Mesenchymal stem cell (in vitro differentiated cells and primary cell): ENCODE data around the gene ARID5B.
A peak's percentile ranks its signal among the peaks of the same experiment; 100 is the strongest.
"Not testable (repeated sequence)": the region's sequence is repeated elsewhere in the genome, so short reads cannot be mapped to it uniquely, and the experiment has no call there.

Experiments used
- DNase-seq: peaks from one replicate; pipeline ENCODE4 v3.0.0-alpha.2; 2013
- H2AFZ ChIP-seq: one replicate; pipeline ENCODE4 v1.6.1; 2013; ENCODE audit warnings: low read depth, mild to moderate bottlenecking, control low read depth, inconsistent platforms, low read length, moderate library complexity
- H2AK5ac ChIP-seq: 2 replicates; pipeline ENCODE4 v1.6.1; 2013; ENCODE audit warnings: low read length, moderate library complexity, mild to moderate bottlenecking, inconsistent platforms; ENCODE audit not compliant: severe bottlenecking
- H2BK120ac ChIP-seq: one replicate; pipeline ENCODE4 v1.6.1; 2013; ENCODE audit warnings: low read depth, mild to moderate bottlenecking, inconsistent platforms, low read length, moderate library complexity
- H2BK12ac ChIP-seq, 2 experiments: one replicate each; pipeline ENCODE4 v1.6.1; 2013; ENCODE audit warnings: inconsistent platforms in 2 of 2, low read length in 2 of 2, mild to moderate bottlenecking in 2 of 2, moderate library complexity in 2 of 2, control low read depth in 1 of 2
- H2BK15ac ChIP-seq: one replicate; pipeline ENCODE4 v1.6.1; 2013; ENCODE audit warnings: mild to moderate bottlenecking, low read depth, inconsistent platforms; ENCODE audit not compliant: poor library complexity, severe bottlenecking
- H2BK5ac ChIP-seq: 2 replicates; pipeline ENCODE4 v1.6.1; 2013; ENCODE audit warnings: low read depth, mild to moderate bottlenecking, low read length, control low read depth, inconsistent platforms; ENCODE audit not compliant: poor library complexity, severe bottlenecking
- H3K14ac ChIP-seq, 2 experiments: one replicate each; pipeline ENCODE4 v1.6.1; 2013; ENCODE audit warnings: inconsistent platforms in 2 of 2, low read length in 2 of 2, control low read depth in 1 of 2, mild to moderate bottlenecking in 1 of 2, moderate library complexity in 1 of 2
- H3K18ac ChIP-seq, 2 experiments: one replicate each; pipeline ENCODE4 v1.6.1; 2013; ENCODE audit warnings: inconsistent platforms in 2 of 2, low read length in 2 of 2, control low read depth in 1 of 2, low read depth in 1 of 2, mild to moderate bottlenecking in 1 of 2
- H3K23ac ChIP-seq, 2 experiments: one replicate each; pipeline ENCODE4 v1.6.1; 2013; ENCODE audit warnings: inconsistent platforms in 2 of 2, low read length in 2 of 2, mild to moderate bottlenecking in 2 of 2, moderate library complexity in 2 of 2, control low read depth in 1 of 2
- H3K27ac ChIP-seq: 2 replicates; pipeline ENCODE4 v1.5.1; 2013; ENCODE audit warnings: mild to moderate bottlenecking, moderate library complexity, low read length, control low read depth, inconsistent platforms; ENCODE audit not compliant: poor library complexity, severe bottlenecking
- H3K27me3 ChIP-seq, 2 experiments: 2 replicates each; pipeline versions ENCODE4 v1.6.1 to v1.7.0; 2013; ENCODE audit warnings: low read length in 2 of 2, mild to moderate bottlenecking in 2 of 2, moderate library complexity in 2 of 2, control low read depth in 1 of 2, inconsistent platforms in 1 of 2; ENCODE audit not compliant: control insufficient read depth in 1 of 2, insufficient read depth in 1 of 2
- H3K36me3 ChIP-seq, 2 experiments: 2 replicates each; pipeline versions ENCODE4 v1.6.1 to v1.7.0; 2013; ENCODE audit warnings: low read length in 2 of 2, control low read depth in 1 of 2, inconsistent platforms in 1 of 2, low read depth in 1 of 2, mild to moderate bottlenecking in 1 of 2; ENCODE audit not compliant: insufficient read depth in 2 of 2, control insufficient read depth in 1 of 2
- H3K4ac ChIP-seq, 2 experiments: one replicate each; pipeline ENCODE4 v1.6.1; 2013; ENCODE audit warnings: inconsistent platforms in 2 of 2, low read length in 2 of 2, mild to moderate bottlenecking in 2 of 2, moderate library complexity in 2 of 2, control low read depth in 1 of 2, low read depth in 1 of 2
- H3K4me1 ChIP-seq: 2 replicates; pipeline ENCODE4 v1.6.1; 2013; ENCODE audit warnings: low read depth, low read length, control low read depth; ENCODE audit not compliant: control insufficient read depth, insufficient read depth
- H3K4me2 ChIP-seq: 2 replicates; pipeline ENCODE4 v1.6.1; 2013; ENCODE audit warnings: low read length, mild to moderate bottlenecking, inconsistent platforms; ENCODE audit not compliant: poor library complexity, severe bottlenecking
- H3K4me3 ChIP-seq, 2 experiments: 2 replicates each; pipeline versions ENCODE4 v1.5.1 to v1.7.0; 2013; ENCODE audit warnings: low read length in 2 of 2, mild to moderate bottlenecking in 2 of 2, control low read depth in 1 of 2, low read depth in 1 of 2; ENCODE audit not compliant: insufficient read depth in 1 of 2
- H3K79me1 ChIP-seq: replicated peaks from 2 replicates; pipeline ENCODE4 v1.6.1; 2013; ENCODE audit warnings: mild to moderate bottlenecking, control low read depth, low read length, inconsistent platforms; ENCODE audit not compliant: poor library complexity, severe bottlenecking
- H3K9ac ChIP-seq: 2 replicates; pipeline ENCODE4 v1.7.0; 2013; ENCODE audit warnings: mild to moderate bottlenecking, low read length, moderate library complexity
- H3K9me3 ChIP-seq: 2 replicates; pipeline ENCODE4 v1.7.0; 2013; ENCODE audit warnings: mild to moderate bottlenecking, low read length; ENCODE audit not compliant: control insufficient read depth
- H4K8ac ChIP-seq: one replicate; pipeline ENCODE4 v1.6.1; 2013; ENCODE audit warnings: inconsistent platforms, mild to moderate bottlenecking, low read length, moderate library complexity
- H4K91ac ChIP-seq: one replicate; pipeline ENCODE4 v1.6.1; 2013; ENCODE audit warnings: mild to moderate bottlenecking, low read length, inconsistent platforms
- WGBS: methylation state at CpG from one replicate; pipeline ENCODE4 v1.1.7; 2013; ENCODE audit warnings: mixed read lengths; 5-methylcytosine and 5-hydroxymethylcytosine counted together

The ARID5B gene

DNA sequence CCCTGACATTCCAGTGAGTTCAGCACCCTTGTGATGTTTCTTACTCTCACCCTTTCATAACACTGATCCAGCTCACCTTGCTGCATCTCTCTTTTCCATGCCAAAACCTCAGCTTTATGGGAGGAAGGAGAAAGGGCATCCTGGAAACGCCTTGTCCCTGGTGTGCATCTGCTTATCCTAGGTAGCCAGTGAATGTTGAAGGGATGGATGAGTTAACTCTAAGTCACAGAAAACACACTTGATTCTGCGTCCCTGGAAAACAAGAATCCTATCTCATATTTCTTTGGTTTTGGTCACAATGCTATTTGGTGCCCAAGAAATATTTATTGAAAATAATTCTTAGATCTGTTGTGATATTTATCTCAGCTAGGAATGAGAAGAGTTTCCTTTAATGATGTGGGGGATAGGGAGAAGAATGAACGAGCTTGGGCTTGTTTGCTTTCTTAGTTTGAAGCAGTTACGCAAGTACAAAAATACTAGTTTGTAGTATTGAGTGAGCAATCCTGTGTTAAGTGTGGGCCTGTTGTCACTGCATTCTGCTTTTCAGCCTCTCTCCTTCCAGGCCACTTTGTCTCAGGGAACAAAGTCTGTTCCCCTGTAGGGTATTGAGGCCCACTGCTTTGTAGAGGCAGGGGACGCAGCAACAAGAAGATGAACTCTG is 126.5 kb downstream of the ARID5B start:
- Histone ChIP-seq H3K4me1 (peaks cover 7% of the 10 kb centered on the region), H3K27me3 (no peaks in the 10 kb centered on the region), H2AK5ac (peak overlapping the region; percentile 69), H2BK12ac (peak overlapping the region; percentile 59 to 91), H3K4me3 (no peak overlapping the region), H4K91ac (peak overlapping the region; percentile 85), H3K18ac (peak overlapping the region; percentile 84 to 88), H2BK5ac (no peak overlapping the region), H4K8ac (peak overlapping the region; percentile 75), H3K79me1 (peaks cover 27% of the 10 kb centered on the region), H2BK120ac (peak overlapping the region; percentile 42), H3K9ac (peak overlapping the region; percentile 64), H2AFZ (no peak overlapping the region), H3K4me2 (no peak overlapping the region), H3K9me3 (peaks cover 6% of the 10 kb centered on the region), H3K14ac (no peak overlapping the region), H3K36me3 (no peaks in the 10 kb centered on the region), H3K27ac (peak overlapping the region; percentile 40), H2BK15ac (no peak overlapping the region), H3K23ac (no peak overlapping the region), H3K4ac (peak overlapping the region; percentile 84 to 85)
- peak; percentile 59 for DNase-seq
- WGBS: 76% methylated on average over 4 of the region's 5 CpGs

DNA sequence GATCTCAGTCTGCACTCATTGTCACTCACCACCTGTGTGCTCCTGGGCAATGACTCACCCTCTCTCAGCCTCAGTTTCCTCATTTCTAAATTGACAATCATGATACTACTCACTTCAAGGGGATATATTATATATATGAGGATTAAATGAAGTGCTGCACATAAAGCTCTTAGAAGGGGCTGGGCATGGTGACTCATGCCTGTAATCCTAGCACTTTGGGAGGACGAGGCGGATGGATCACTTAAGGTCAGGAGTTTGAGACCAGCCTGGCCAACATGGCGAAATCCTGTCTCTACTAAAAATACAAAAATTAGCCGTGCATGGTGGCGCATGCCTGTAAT is 127.0 kb downstream of the ARID5B start:
- not testable (repeated sequence) for H2AFZ ChIP-seq, H3K14ac ChIP-seq, H3K4me3 ChIP-seq, H2BK120ac ChIP-seq, H3K27me3 ChIP-seq, H3K4me2 ChIP-seq, H3K9me3 ChIP-seq, H3K36me3 ChIP-seq, H3K4me1 ChIP-seq, H2BK15ac ChIP-seq, H3K23ac ChIP-seq, H2BK5ac ChIP-seq
- H3K9ac ChIP-seq: peak overlapping the region; percentile 64
- peak overlapping the region; percentile 40 for H3K27ac ChIP-seq
- H4K8ac ChIP-seq: peak overlapping the region; percentile 75
- H2BK12ac ChIP-seq: peak overlapping the region in 1 of 2 experiments; percentile 91
- DNase-seq: peak; percentile 52
- 55% methylated on average over 5 of the region's 5 CpGs for WGBS
- peak overlapping the region; percentile 84 to 88 for H3K18ac ChIP-seq
- peak overlapping the region; percentile 85 for H4K91ac ChIP-seq
- peak overlapping the region; percentile 84 to 85 for H3K4ac ChIP-seq
- H3K79me1 ChIP-seq: peaks cover 31% of the 10 kb centered on the region
- H2AK5ac ChIP-seq: peak overlapping the region; percentile 69

DNA sequence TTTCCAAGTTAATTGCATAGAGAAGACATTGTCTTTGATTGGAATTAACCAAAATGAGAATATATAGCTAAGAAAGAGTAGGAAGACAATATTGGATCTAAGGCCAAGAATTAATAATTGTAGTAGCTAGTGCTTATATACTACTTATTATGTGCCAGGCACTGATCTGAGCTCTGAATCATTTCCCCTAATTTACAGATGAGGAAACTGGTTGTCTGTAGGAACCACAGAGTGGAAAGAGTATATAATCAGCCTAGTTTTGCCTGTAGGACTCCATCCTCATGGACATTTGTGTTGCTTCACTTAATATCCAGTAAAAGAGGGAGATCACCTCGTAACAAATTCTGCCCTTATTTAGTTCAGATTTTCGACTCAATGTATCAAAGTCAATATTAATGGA is 127.9 kb downstream of the ARID5B start:
- no peaks in the 10 kb centered on the region for H3K27me3 ChIP-seq
- no peak overlapping the region for H2AFZ ChIP-seq
- no peak overlapping the region for H2BK120ac ChIP-seq
- no peak overlapping the region for H3K4me2 ChIP-seq
- H3K4me3 ChIP-seq: no peak overlapping the region
- no peak overlapping the region for H2BK12ac ChIP-seq
- H3K23ac ChIP-seq: no peak overlapping the region
- H3K79me1 ChIP-seq: peaks cover 33% of the 10 kb centered on the region
- DNase-seq: no peak
- no peak overlapping the region for H4K8ac ChIP-seq
- no peak overlapping the region for H4K91ac ChIP-seq
- peaks cover 7% of the 10 kb centered on the region for H3K4me1 ChIP-seq
- no peaks in the 10 kb centered on the region for H3K9me3 ChIP-seq
- H3K27ac ChIP-seq: no peak overlapping the region
- no CpG with 5 or more reads among the region's 2 CpGs for WGBS
- H2BK5ac ChIP-seq: no peak overlapping the region
- H2AK5ac ChIP-seq: no peak overlapping the region
- no peaks in the 10 kb centered on the region for H3K36me3 ChIP-seq
- no peak overlapping the region for H2BK15ac ChIP-seq
- H3K14ac ChIP-seq: no peak overlapping the region
- no peak overlapping the region for H3K4ac ChIP-seq
- H3K18ac ChIP-seq: no peak overlapping the region
- peak overlapping the region; percentile 0 for H3K9ac ChIP-seq

DNA sequence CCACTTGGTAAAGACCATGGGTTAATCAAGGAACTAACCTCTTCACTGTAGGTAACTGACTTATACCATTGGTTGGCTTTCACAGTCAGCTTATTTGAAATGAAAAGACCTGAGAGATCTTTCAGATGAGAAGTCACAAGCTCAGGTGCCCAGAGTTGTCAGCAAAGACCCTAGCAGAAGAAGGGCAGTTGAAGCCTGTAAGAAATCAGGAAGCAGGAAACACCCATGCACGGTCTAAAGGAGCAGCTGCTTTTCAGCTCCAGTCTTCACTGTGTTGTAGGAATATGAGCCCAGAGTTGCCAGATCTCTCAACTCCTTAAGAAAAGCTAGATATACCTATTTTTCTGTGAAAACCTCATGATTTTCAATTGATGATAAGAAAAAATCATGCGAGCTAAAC is 130.0 kb downstream of the ARID5B start:
- no peak overlapping the region for H3K9ac ChIP-seq
- H3K23ac ChIP-seq: no peak overlapping the region
- H3K18ac ChIP-seq: no peak overlapping the region
- WGBS: 100% methylated on average over 2 of the region's 2 CpGs
- no peak for DNase-seq
- H3K27ac ChIP-seq: no peak overlapping the region
- no peak overlapping the region for H3K4me2 ChIP-seq
- no peak overlapping the region for H2BK120ac ChIP-seq
- no peak overlapping the region for H2BK15ac ChIP-seq
- H3K79me1 ChIP-seq: peaks cover 44% of the 10 kb centered on the region
- no peaks in the 10 kb centered on the region for H3K9me3 ChIP-seq
- peaks cover 0 to 3% of the 10 kb centered on the region in 2 experiments for H3K36me3 ChIP-seq
- no peak overlapping the region for H3K4me3 ChIP-seq
- no peak overlapping the region for H3K4ac ChIP-seq
- H2AK5ac ChIP-seq: no peak overlapping the region
- no peak overlapping the region for H4K8ac ChIP-seq
- no peak overlapping the region for H2AFZ ChIP-seq
- no peak overlapping the region for H2BK5ac ChIP-seq
- H3K27me3 ChIP-seq: no peaks in the 10 kb centered on the region
- H2BK12ac ChIP-seq: no peak overlapping the region
- H3K4me1 ChIP-seq: peaks cover 9% of the 10 kb centered on the region
- H3K14ac ChIP-seq: no peak overlapping the region
- H4K91ac ChIP-seq: no peak overlapping the region
